HCT116 (cell line): Measurements from ENCODE around the gene CELF1. TPM values are rescaled to one million over a fixed set of nuclear protein-coding genes. Genes with fewer than 3 reads are reported as not detected.
A peak's percentile ranks its signal among the peaks of the same experiment; 100 is the strongest.

ENCODE experiments used
- ATAC-seq: fragments of 200-7000 bp; cut with Tn5 transposase; 2 replicates; pipeline ENCODE4 v1.9.1; 2020; ENCODE audit warnings: mild to moderate bottlenecking, moderate library complexity
- BruUV-seq: library from RNA; stranded (reverse); fragments of 400-500 nt; replicated peaks from 2 replicates; lab custom pipeline; 2021; lab: Mats Ljungman, UMichigan
- CTCF ChIA-PET: fragments of 300-600 bp; sonication (Branson Sonifier 250); formaldehyde crosslinking; loops from one replicate; lab custom pipeline; 2021; ENCODE audit warnings: antibody characterized with exemption; lab: Charles Lee
- POLR2A ChIA-PET: fragments of 300-600, 350-600 bp; sonication (Branson Sonifier 250); formaldehyde crosslinking; loops from one replicate; lab custom pipeline; 2021; ENCODE audit warnings: antibody characterized with exemption; lab: Charles Lee
- RAD21 ChIA-PET, 2 experiments: fragments of 300-600 bp; sonication (Branson Sonifier 250); formaldehyde crosslinking; loops; one replicate each; lab custom pipeline; 2023; ENCODE audit warnings: low total read pairs in 2 of 2; ENCODE audit not compliant: uncharacterized antibody in 2 of 2, unreplicated experiment in 2 of 2, low non-redundant PET in 1 of 2; lab: Charles Lee
- DNase-seq: peaks from one replicate; pipeline ENCODE4 v3.0.0-alpha.2; 2010; ENCODE audit warnings: low read depth, low spot score
- H2AFZ ChIP-seq: fragments of 200-600 bp; shearing (Covaris generic), sonication (generic); 2 replicates; pipeline ENCODE4 v1.6.1; 2017; ENCODE audit warnings: low read depth, mixed run types, mixed read lengths, antibody characterized with exemption, low read length; ENCODE audit not compliant: poor library complexity, severe bottlenecking
- H3K27ac ChIP-seq: 2 replicates; pipeline ENCODE4 v1.5.1; 2012; ENCODE audit warnings: low read depth, low read length
- H3K27me3 ChIP-seq: fragments of 200-600 bp; sonication (generic); 2 replicates; pipeline ENCODE4 v1.6.1; 2016; ENCODE audit warnings: mixed run types, low read length, mixed read lengths; ENCODE audit not compliant: insufficient read depth
- H3K36me3 ChIP-seq, 2 experiments: fragments of 200-500 bp in 1 of 2; fragments of 200-600 bp in 1 of 2; sonication (Bioruptor generic) in 1 of 2; sonication (generic) in 1 of 2; 2 replicates each; pipeline versions ENCODE4 v1.5.1 to v1.6.1; 2014 to 2016; ENCODE audit warnings: low read length in 2 of 2, inconsistent platforms in 1 of 2, mixed read lengths in 1 of 2, mixed run types in 1 of 2; ENCODE audit not compliant: insufficient read depth in 2 of 2, control insufficient read depth in 1 of 2
- H3K4me1 ChIP-seq, 2 experiments: fragments of 200-600 bp in 1 of 2; sonication (generic) in 1 of 2; 2 replicates each; pipeline versions ENCODE4 v1.5.1 to v1.6.1; 2012 to 2017; ENCODE audit warnings: low read length in 2 of 2, inconsistent platforms in 1 of 2, mild to moderate bottlenecking in 1 of 2, mixed read lengths in 1 of 2, mixed run types in 1 of 2, moderate library complexity in 1 of 2; ENCODE audit not compliant: insufficient read depth in 2 of 2, control insufficient read depth in 1 of 2
- H3K4me2 ChIP-seq: fragments of 200-600 bp; sonication (generic); 2 replicates; pipeline ENCODE4 v1.6.1; 2017; ENCODE audit warnings: mixed run types, low read length, mixed read lengths
- H3K4me3 ChIP-seq, 2 experiments: fragments of 200-600 bp in 1 of 2; sonication (generic) in 1 of 2; replicated peaks in 1 of 2; 2 replicates each; pipeline ENCODE4 v1.5.1; 2011 to 2016; ENCODE audit warnings: low read length in 2 of 2, control low read depth in 1 of 2, low read depth in 1 of 2, mild to moderate bottlenecking in 1 of 2, mixed read lengths in 1 of 2, mixed run types in 1 of 2
- H3K79me2 ChIP-seq: fragments of 200-600 bp; sonication (generic); 2 replicates; pipeline ENCODE4 v1.6.1; 2017; ENCODE audit warnings: mild to moderate bottlenecking, mixed run types, low read length, moderate library complexity, mixed read lengths; ENCODE audit not compliant: insufficient read depth
- H3K9ac ChIP-seq: fragments of 200-600 bp; sonication (generic); 2 replicates; pipeline ENCODE4 v1.6.1; 2016; ENCODE audit warnings: low read length, mixed read lengths
- H3K9me2 ChIP-seq: fragments of 200-600 bp; sonication (generic), shearing (Covaris generic); 2 replicates; pipeline ENCODE4 v1.6.1; 2017; ENCODE audit warnings: mixed run types, mild to moderate bottlenecking, moderate library complexity; ENCODE audit not compliant: insufficient read depth
- H3K9me3 ChIP-seq, 2 experiments: fragments of 200-500 bp in 1 of 2; fragments of 200-600 bp in 1 of 2; sonication (Bioruptor generic) in 1 of 2; sonication (generic) in 1 of 2; 2 replicates each; pipeline ENCODE4 v1.6.1; 2014 to 2017; ENCODE audit warnings: low read length in 2 of 2, mixed read lengths in 2 of 2, inconsistent platforms in 1 of 2, low read depth in 1 of 2, mild to moderate bottlenecking in 1 of 2, mixed run types in 1 of 2, moderate library complexity in 1 of 2; ENCODE audit not compliant: control insufficient read depth in 1 of 2, insufficient read depth in 1 of 2
- H4K20me1 ChIP-seq: fragments of 200-600 bp; sonication (generic), shearing (Covaris generic); 2 replicates; pipeline ENCODE4 v1.6.1; 2017; ENCODE audit warnings: mixed run types, mild to moderate bottlenecking, moderate library complexity; ENCODE audit not compliant: insufficient read depth
- CBX3 ChIP-seq: IDR thresholded peaks from 2 replicates; pipeline ENCODE4 v1.6.1; 2012; ENCODE audit warnings: low read depth
- CEBPB ChIP-seq: IDR thresholded peaks from 2 replicates; pipeline ENCODE4 v1.6.1; 2012; ENCODE audit warnings: low read depth
- CTCF ChIP-seq, 3 experiments: fragments of 200-600 bp in 1 of 3; sonication (generic) in 1 of 3; IDR thresholded peaks in 2 of 3; conservative IDR thresholded peaks in 1 of 3; 2 replicates each; pipeline ENCODE4 v1.5.1; 2012 to 2017; ENCODE audit warnings: low read depth in 2 of 3, low read length in 2 of 3, antibody characterized with exemption in 1 of 3, borderline replicate concordance in 1 of 3, control low read depth in 1 of 3, mild to moderate bottlenecking in 1 of 3, mixed read lengths in 1 of 3, mixed run types in 1 of 3, moderate library complexity in 1 of 3; ENCODE audit not compliant: insufficient read depth in 1 of 3
- EZH2 ChIP-seq: fragments of 200-600 bp; sonication (generic); IDR thresholded peaks from 2 replicates; pipeline ENCODE4 v1.6.1; 2017; ENCODE audit warnings: antibody characterized with exemption, mixed run types
- JUND ChIP-seq: IDR thresholded peaks from 2 replicates; pipeline ENCODE4 v1.6.1; 2012
- POLR2A ChIP-seq: IDR thresholded peaks from 2 replicates; pipeline ENCODE4 v1.7.0; 2011; ENCODE audit warnings: borderline replicate concordance; ENCODE audit not compliant: insufficient read depth, insufficient read length; ENCODE audit errors: extremely low read depth
- RAD21 ChIP-seq: IDR thresholded peaks from 2 replicates; pipeline ENCODE4 v1.6.1; 2012; ENCODE audit warnings: low read depth, mild to moderate bottlenecking
- ZBTB33 ChIP-seq: IDR thresholded peaks from 2 replicates; pipeline ENCODE4 v1.6.1; 2011; ENCODE audit warnings: mild to moderate bottlenecking, low read length, moderate library complexity; ENCODE audit not compliant: insufficient replicate concordance; ENCODE audit errors: extremely low read depth
- ZFX ChIP-seq: fragments of 450-650 bp; IDR thresholded peaks from 2 replicates; pipeline ENCODE4 v1.6.1; 2017
- intact Hi-C: fragments of 100-400 bp; cut with micrococcal nuclease; formaldehyde crosslinking; loops from 2 replicates; pipeline ENCODE4 v1.10.0; 2022
- total RNA-seq: library from RNA; stranded (reverse); gene quantifications from one replicate; pipeline ENCODE4 v1.2.1, GENCODE V29; 2021; ENCODE audit not compliant: unreplicated experiment

Gene CELF1
- total RNA-seq, 1 experiment from 2014 or later: 133 TPM

- no peak for TF ChIP-seq EZH2
- TF ChIP-seq JUND: no peak
- TF ChIP-seq ZBTB33: no peak
- TF ChIP-seq ZFX: no peak
- TF ChIP-seq CBX3: no peak
- no peak for TF ChIP-seq CTCF (IDR thresholded peaks at IDR 0.05 in 2 of 3, conservative IDR thresholded peaks at IDR 0.05 in 1 of 3; ENCODE audit: borderline replicate concordance in 1 of 3, insufficient read depth in 1 of 3, low read depth in 2 of 3, low read length in 2 of 3)
- TF ChIP-seq POLR2A: no peak
- no peak for TF ChIP-seq RAD21
- TF ChIP-seq, all 23 proteins: peak for 0
These were observed 109.1 kb downstream of the CELF1 start (continued) for GRCh38 chr11:47443817-47444216.

- Histone ChIP-seq H3K36me3 (no peaks in the 10 kb centered on the region), H3K27me3 (no peaks in the 10 kb centered on the region), H3K9me2 (no peaks in the 10 kb centered on the region), H3K9ac (no peak overlapping the region), H3K79me2 (no peaks in the 10 kb centered on the region), H3K9me3 (no peaks in the 10 kb centered on the region), H3K4me2 (no peak overlapping the region), H3K27ac (no peak overlapping the region), H4K20me1 (no peaks in the 10 kb centered on the region), H3K4me3 (no peak overlapping the region), H3K4me1 (no peaks in the 10 kb centered on the region), H2AFZ (no peak overlapping the region)
- intact Hi-C loops: no loop called here
- DNase-seq (no peak), ATAC-seq (peak; percentile 80)
- ChIA-PET CTCF (interaction anchor here (3.1 kb wide), 1 partner anchor 11 kb away, joined by 16 read pairs; no protein-coding TSS in a partner anchor), POLR2A (no interaction called here), RAD21 (no interaction called here)
- TF ChIP-seq POLR2A (no peak), CTCF (IDR thresholded peaks at IDR 0.05 in 2 of 3, conservative IDR thresholded peaks at IDR 0.05 in 1 of 3; ENCODE audit: borderline replicate concordance in 1 of 3, insufficient read depth in 1 of 3, low read depth in 2 of 3, low read length in 2 of 3) (peak in 2 of 3 experiments; percentile 22 to 28; a peak in 2 of 6 replicates), CEBPB (no peak)
- BruUV-seq: no TSS peak
These were observed 109.8 kb downstream of the CELF1 start for GRCh38 chr11:47443028-47443700.
